ENCODE measurements around the gene IL18. TPM values are rescaled to one million over a fixed set of nuclear protein-coding genes. Genes with fewer than 3 reads are reported as not detected.

Gene IL18
- total RNA-seq, 2 donors from 2014 or later: 4.0 to 8.8 TPM

DNA sequence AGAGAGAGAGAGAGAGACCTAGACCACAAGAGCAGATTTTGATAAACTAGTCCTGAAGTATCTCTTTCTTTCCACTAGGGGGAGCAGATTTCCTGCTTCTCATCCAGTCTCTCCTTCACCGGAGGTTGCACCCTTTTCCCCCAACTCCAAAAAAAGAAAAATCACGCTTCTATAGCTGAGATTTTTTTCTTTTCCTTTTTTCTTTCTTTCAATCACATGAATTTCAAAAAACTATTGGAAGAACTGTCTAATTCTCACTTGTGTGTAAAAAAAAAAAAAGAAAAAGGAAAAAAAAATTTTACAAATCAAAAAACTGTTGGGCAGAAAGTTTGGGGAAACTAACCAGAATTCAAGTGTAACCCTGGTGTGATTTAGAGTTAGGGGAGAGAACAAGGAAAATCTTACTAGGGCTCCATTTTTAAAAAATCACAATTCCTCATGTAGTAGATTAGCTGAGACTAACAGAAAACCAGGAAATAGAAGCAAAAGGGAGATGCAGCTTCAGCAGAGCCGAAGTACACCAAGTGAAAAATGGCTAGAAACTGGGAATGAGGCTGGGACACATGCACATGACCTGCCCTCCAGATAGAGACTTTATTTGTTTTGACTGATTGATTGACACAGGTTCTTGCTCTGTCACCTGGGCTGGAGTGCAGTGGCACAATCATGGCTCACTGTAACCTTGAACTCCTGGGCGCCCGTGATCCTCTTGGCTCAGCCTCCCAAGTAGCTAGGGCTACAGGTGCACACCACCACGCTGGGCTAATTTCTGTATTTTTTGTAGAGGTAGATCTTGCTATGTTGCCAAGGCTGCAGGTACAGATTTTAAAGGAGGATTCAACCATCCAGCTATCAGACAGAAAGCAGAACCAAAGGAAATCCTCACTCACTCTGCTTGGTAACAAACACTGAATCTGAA is 50.1 kb downstream of the IL18 start:
- H3K36me3 ChIP-seq: no peaks in the 10 kb centered on the region
- H3K27ac ChIP-seq: no peak overlapping the region
- H3K4me3 ChIP-seq: no peak overlapping the region
- no peaks in the 10 kb centered on the region for H3K4me1 ChIP-seq (replicated peaks)
- WGBS: 61% methylated on average over 6 of the region's 6 CpGs
- no peaks in the 10 kb centered on the region for H3K27me3 ChIP-seq (replicated peaks; ENCODE audit: insufficient read depth)
- H3K9me3 ChIP-seq: no peaks in the 10 kb centered on the region
- DNase-seq (ENCODE audit: low spot score): peak; percentile 10
- intact Hi-C loops (cut with DNase I): loop anchor here (5.0 kb wide), 1 partner anchor 164 kb away; no protein-coding TSS in a partner anchor
- TF ChIP-seq, protein P1, sequence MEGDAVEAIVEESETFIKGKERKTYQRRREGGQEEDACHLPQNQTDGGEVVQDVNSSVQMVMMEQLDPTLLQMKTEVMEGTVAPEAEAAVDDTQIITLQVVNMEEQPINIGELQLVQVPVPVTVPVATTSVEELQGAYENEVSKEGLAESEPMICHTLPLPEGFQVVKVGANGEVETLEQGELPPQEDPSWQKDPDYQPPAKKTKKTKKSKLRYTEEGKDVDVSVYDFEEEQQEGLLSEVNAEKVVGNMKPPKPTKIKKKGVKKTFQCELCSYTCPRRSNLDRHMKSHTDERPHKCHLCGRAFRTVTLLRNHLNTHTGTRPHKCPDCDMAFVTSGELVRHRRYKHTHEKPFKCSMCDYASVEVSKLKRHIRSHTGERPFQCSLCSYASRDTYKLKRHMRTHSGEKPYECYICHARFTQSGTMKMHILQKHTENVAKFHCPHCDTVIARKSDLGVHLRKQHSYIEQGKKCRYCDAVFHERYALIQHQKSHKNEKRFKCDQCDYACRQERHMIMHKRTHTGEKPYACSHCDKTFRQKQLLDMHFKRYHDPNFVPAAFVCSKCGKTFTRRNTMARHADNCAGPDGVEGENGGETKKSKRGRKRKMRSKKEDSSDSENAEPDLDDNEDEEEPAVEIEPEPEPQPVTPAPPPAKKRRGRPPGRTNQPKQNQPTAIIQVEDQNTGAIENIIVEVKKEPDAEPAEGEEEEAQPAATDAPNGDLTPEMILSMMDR (IDR thresholded peaks at IDR 0.05): peak in 3 of 4 experiments; percentile 51 to 58 (median 58)
- no peak for TF ChIP-seq POLR2AphosphoS5 (IDR thresholded peaks at IDR 0.05)

DNA sequence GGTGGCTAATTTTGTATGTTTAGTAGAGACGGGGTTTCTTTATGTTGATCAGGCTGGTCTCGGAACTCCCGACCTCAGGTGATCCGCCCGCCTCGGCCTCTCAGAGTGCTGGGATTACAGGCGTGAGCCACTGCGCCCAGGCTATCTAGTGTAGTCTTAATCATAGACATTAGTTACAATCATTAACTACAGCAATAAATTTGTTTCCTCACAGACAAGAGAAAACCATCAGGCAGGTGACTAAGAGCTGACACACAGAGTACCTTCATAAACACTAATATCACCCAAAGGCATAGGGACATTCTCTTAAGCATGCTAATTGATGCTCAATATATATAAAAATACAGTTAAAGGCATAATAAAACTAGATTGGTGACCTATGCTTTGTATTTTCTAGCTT is 57.8 kb downstream of the IL18 start:
- Histone ChIP-seq H3K27me3 (replicated peaks; ENCODE audit: insufficient read depth) (no peaks in the 10 kb centered on the region), H3K4me3 (no peak overlapping the region), H3K9me3 (no peaks in the 10 kb centered on the region), H3K36me3 (no peaks in the 10 kb centered on the region), H3K4me1 (replicated peaks) (no peaks in the 10 kb centered on the region), H3K27ac (no peak overlapping the region)
- TF ChIP-seq, protein P1 (IDR thresholded peaks at IDR 0.05): no peak
- TF ChIP-seq POLR2AphosphoS5 (IDR thresholded peaks at IDR 0.05) (no peak), POLR2A (IDR thresholded peaks at IDR 0.05) (no peak)
- WGBS: 94% methylated on average over 8 of the region's 8 CpGs
- intact Hi-C loops (cut with DNase I): no loop called here
- no peak for DNase-seq (ENCODE audit: low spot score)

DNA sequence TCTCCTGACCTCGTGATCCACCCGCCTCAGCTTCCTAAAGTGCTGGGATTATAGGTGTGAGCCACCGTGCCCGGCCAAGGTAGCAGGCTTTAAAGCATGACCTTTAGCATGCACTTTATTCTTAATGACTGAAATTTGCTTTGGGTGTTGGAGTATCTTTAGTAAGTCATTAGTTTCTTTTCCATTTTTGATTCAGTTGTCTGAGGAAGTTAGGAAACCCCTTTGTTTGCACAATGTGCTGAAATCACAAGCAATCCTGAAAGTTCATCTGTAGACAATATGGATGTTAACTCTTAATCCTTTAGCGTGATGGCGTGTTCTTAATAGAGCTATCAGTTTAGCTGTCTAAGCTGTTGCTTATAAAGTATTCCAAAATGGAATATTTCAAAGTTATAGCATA is 60.4 kb downstream of the IL18 start:
- no peak for DNase-seq (ENCODE audit: low spot score)
- intact Hi-C loops (cut with DNase I): no loop called here
- 93% methylated on average over 6 of the region's 6 CpGs for WGBS
- no peaks in the 10 kb centered on the region for H3K9me3 ChIP-seq
- no peaks in the 10 kb centered on the region for H3K4me1 ChIP-seq (replicated peaks)
- H3K36me3 ChIP-seq: no peaks in the 10 kb centered on the region
- H3K27ac ChIP-seq: no peak overlapping the region
- H3K4me3 ChIP-seq: no peak overlapping the region
- H3K27me3 ChIP-seq (replicated peaks; ENCODE audit: insufficient read depth): no peaks in the 10 kb centered on the region
- no peak for TF ChIP-seq POLR2A (IDR thresholded peaks at IDR 0.05)
- no peak for TF ChIP-seq POLR2AphosphoS5 (IDR thresholded peaks at IDR 0.05)
- TF ChIP-seq, protein P1 (IDR thresholded peaks at IDR 0.05): no peak

DNA sequence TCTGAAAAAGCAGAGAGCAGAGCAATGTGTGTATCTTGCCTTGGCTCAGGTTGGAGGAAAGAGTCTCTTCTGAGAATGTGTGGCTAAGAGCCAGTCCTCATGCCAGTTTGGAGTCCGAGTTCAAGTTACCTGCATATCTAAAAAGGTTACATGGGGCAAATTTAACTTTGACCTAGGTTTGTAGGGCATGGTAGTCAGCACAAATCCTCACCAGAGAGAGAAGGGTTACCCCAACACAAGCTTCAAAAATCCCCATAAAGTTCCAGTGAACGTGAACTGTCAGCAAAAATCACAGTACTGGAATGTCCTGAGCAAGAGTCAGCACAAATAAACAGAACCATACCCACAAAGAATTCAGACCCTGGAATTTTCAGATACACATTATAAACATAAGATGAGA is 63.4 kb downstream of the IL18 start:
- Histone ChIP-seq H3K27ac (no peak overlapping the region), H3K4me3 (no peak overlapping the region), H3K36me3 (no peaks in the 10 kb centered on the region), H3K27me3 (replicated peaks; ENCODE audit: insufficient read depth) (no peaks in the 10 kb centered on the region), H3K4me1 (replicated peaks) (no peaks in the 10 kb centered on the region), H3K9me3 (no peaks in the 10 kb centered on the region)
- no peak for TF ChIP-seq POLR2AphosphoS5 (IDR thresholded peaks at IDR 0.05)
- TF ChIP-seq, protein P1 (IDR thresholded peaks at IDR 0.05): no peak
- TF ChIP-seq POLR2A (IDR thresholded peaks at IDR 0.05): no peak
- intact Hi-C loops (cut with DNase I): no loop called here
- no peak for DNase-seq (ENCODE audit: low spot score)
- 47% methylated on average over 2 of the region's 2 CpGs for WGBS
